ENCODE measurements around the gene BMP3.

The BMP3 gene

GRCh38 chr4:81030981-81031791 is 678 bp downstream of the BMP3 start:
- POLR2A ChIA-PET (ENCODE audit: low non-redundant PET), result no interaction called here
- no peak for DNase-seq (ENCODE audit: low spot score)

GRCh38 chr4:81031796-81032551 is 1.5 kb downstream of the BMP3 start:
- no peak for TF ChIP-seq CTCF (conservative IDR thresholded peaks at IDR 0.05; ENCODE audit: low read depth)
- POLR2A ChIA-PET (ENCODE audit: low non-redundant PET), result no interaction called here
- CTCF ChIA-PET, result interaction anchor here (0.6 to 2.0 kb wide), 4 partner anchors 8 to 528 kb away, joined by 3 to 6 read pairs (median 3); no protein-coding TSS in a partner anchor
- no peak for DNase-seq (ENCODE audit: low spot score)
- no peak overlapping the region for H3K27ac ChIP-seq

More at GRCh38 chr4:81030981-81031791, 678 bp downstream of the BMP3 start:
- CTCF ChIA-PET, result interaction anchor here (0.6 to 2.0 kb wide), 4 partner anchors 9 to 527 kb away, joined by 3 to 6 read pairs (median 4); no protein-coding TSS in a partner anchor
- TF ChIP-seq CTCF (conservative IDR thresholded peaks at IDR 0.05; ENCODE audit: low read depth), result no peak
- no peak overlapping the region for H3K27ac ChIP-seq

- CTCF ChIA-PET, result interaction anchor here (0.5 to 0.8 kb wide), 3 partner anchors 7 to 670 kb away, joined by 3 to 4 read pairs (median 3); no protein-coding TSS in a partner anchor
- POLR2A ChIA-PET (ENCODE audit: low non-redundant PET), result no interaction called here
- no peak overlapping the region for H3K27ac ChIP-seq
- no peak for DNase-seq (ENCODE audit: low spot score)
- no peak for TF ChIP-seq CTCF (conservative IDR thresholded peaks at IDR 0.05; ENCODE audit: low read depth)
Measured at GRCh38 chr4:81032771-81033684, 2.5 kb downstream of the BMP3 start.

- H3K27ac ChIP-seq, result no peak overlapping the region
- no peak for DNase-seq (ENCODE audit: low spot score)
- CTCF ChIA-PET, result interaction anchor here (0.6 to 2.0 kb wide), 8 partner anchors 8 to 981 kb away, joined by 3 to 15 read pairs (median 4); partner anchors contain the start of gene BMP3
- no peak for TF ChIP-seq CTCF (conservative IDR thresholded peaks at IDR 0.05; ENCODE audit: low read depth)
- POLR2A ChIA-PET (ENCODE audit: low non-redundant PET), result no interaction called here
Measured at GRCh38 chr4:81038636-81039350, 8.3 kb downstream of the BMP3 start.

- CTCF ChIA-PET, result interaction anchor here (0.6 to 2.0 kb wide), 14 partner anchors 9 to 981 kb away, joined by 3 to 15 read pairs (median 4); partner anchors contain the start of gene BMP3
- POLR2A ChIA-PET (ENCODE audit: low non-redundant PET), result no interaction called here
- no peak overlapping the region for H3K27ac ChIP-seq
- no peak for TF ChIP-seq CTCF (conservative IDR thresholded peaks at IDR 0.05; ENCODE audit: low read depth)
- DNase-seq (ENCODE audit: low spot score), result no peak
Measured at GRCh38 chr4:81039351-81039972, 9.0 kb downstream of the BMP3 start.

Measured in RWPE1 (cell line).